ENCODE measurements around the gene PIP5K1B. TPM values are rescaled to one million over a fixed set of nuclear protein-coding genes. Genes with fewer than 3 reads are reported as not detected.

The PIP5K1B gene
- total and polyA plus RNA-seq, 2 donors (not counting 1 experiment from before 2014, with no cell fraction given), result 11.8 to 24.1 TPM

GRCh38 chr9:68706363-68707201 lies 1.5 kb downstream of the PIP5K1B start:
- TF ChIP-seq EZH2 (IDR thresholded peaks at IDR 0.05; ENCODE audit: borderline replicate concordance, insufficient read depth, low read depth, low read length, poor library complexity, severe bottlenecking) (no peak), CTCF (IDR thresholded peaks at IDR 0.05) (no peak)
- WGBS (ENCODE audit: insufficient coverage), result 5% methylated on average over 9 of the region's 19 CpGs
- Histone ChIP-seq H3K36me3 (replicated peaks in 1 of 2; ENCODE audit: control extremely low read depth in 1 of 2, control insufficient read depth in 1 of 2, extremely low read depth in 1 of 2, insufficient read depth in 2 of 2, low read length in 1 of 2) (no peaks in the 10 kb centered on the region), H3K9me3 (ENCODE audit: control extremely low read depth in 1 of 3, control insufficient read depth in 2 of 3, insufficient read depth in 1 of 3, low read length in 2 of 3) (no peaks in the 10 kb centered on the region), H3K4me3 (ENCODE audit: control extremely low read depth in 1 of 5, extremely low read depth in 1 of 5, insufficient read depth in 1 of 5, low read depth in 2 of 5, low read length in 4 of 5) (peak overlapping the region; percentile 78 to 88 (median 83)), H3K27ac (ENCODE audit: low read length in 2 of 2) (peak overlapping the region; percentile 56 to 66), H3K79me2 (ENCODE audit: control insufficient read depth, insufficient read depth, low read length) (peaks cover 39% of the 10 kb centered on the region), H3K4me2 (replicated peaks; ENCODE audit: low read depth, low read length, poor library complexity, severe bottlenecking) (peak overlapping the region; percentile 92), H3K4me1 (ENCODE audit: control insufficient read depth in 2 of 2, insufficient read depth in 2 of 2, low read length in 2 of 2) (peaks cover 42 to 44% of the 10 kb centered on the region in 2 donors), H3K9ac (ENCODE audit: low read length) (peak overlapping the region; percentile 82), H4K20me1 (ENCODE audit: control insufficient read depth, insufficient read depth, low read length, poor library complexity, severe bottlenecking) (no peaks in the 10 kb centered on the region), H2AFZ (ENCODE audit: insufficient read depth, low read depth, low read length, poor library complexity, severe bottlenecking) (peak overlapping the region; percentile 80), H3K27me3 (replicated peaks in 1 of 4; ENCODE audit: control extremely low read depth in 1 of 4, control insufficient read depth in 3 of 4, insufficient read depth in 4 of 4, low read length in 3 of 4) (no peaks in the 10 kb centered on the region)
- Mint-ChIP-seq H3K27me3 (no peaks in the 10 kb centered on the region), H3K27ac (peak overlapping the region; percentile 98), H3K9me3 (ENCODE audit: insufficient read depth) (no peaks in the 10 kb centered on the region), H3K4me1 (peaks cover 60% of the 10 kb centered on the region), H3K4me3 (peak overlapping the region; percentile 87)
- ChIA-PET POLR2A (interaction anchor here (0.6 to 3.5 kb wide), 2 partner anchors 66 to 88 kb away, joined by 3 to 13 read pairs; no protein-coding TSS in a partner anchor), CTCF (interaction anchor here (0.9 to 3.2 kb wide), 7 partner anchors 16 to 138 kb away, joined by 3 to 12 read pairs (median 5); a partner anchor contains a TSS)
- intact Hi-C loops (cut with micrococcal nuclease), result loop anchor here (5.0 kb wide), 4 partner anchors 36 to 331 kb away; partner anchors contain the start of gene FXN
- DNase-seq (peak; percentile 65), ATAC-seq (ENCODE audit: low read depth) (no peak)

Measured in B cell (primary cell).